GM19395 (cell line): ENCODE data around the gene MYO16.
A peak's percentile ranks its signal among the peaks of the same experiment; 100 is the strongest.

Experiments used
- ATAC-seq: cut with Tn5 transposase; IDR thresholded peaks from one replicate; pipeline ENCODE4 v1.9.1; 2021; ENCODE audit warnings: mild to moderate bottlenecking, moderate library complexity; ENCODE audit not compliant: unreplicated experiment

Gene MYO16

DNA sequence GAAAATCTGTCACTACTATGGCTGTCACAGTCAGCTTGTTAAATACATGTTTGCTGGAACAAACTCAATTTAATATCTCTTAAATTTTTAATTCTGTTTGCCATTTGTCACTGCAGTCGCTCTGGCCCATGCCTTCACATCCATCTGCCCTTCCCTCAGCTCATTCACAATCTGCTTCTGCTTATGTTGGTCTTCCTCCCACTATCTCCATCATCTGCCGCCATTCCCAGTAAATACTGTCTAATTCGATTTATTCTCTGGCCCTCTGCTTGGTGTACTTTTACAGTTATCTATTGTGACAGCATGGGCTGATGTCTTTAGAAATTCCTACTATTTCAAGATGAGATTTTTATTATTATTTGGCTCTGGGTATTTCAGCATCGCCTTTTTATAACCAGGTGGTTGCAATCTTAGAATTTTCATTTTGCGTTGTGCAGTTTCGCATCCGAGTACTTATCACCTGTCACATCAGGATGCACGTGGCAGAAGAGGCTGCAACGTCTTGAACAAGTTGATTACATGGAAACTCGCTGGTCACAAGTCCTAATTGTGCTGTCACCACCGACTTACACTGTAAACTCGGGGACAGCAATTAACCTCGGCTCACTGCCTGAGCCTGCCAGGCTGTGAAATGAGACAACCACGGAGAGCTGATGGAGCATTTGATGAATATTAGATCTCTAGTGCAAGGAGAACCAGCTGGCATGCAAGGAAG, 158.4 kb downstream of the MYO16 start:
- ATAC-seq: no peak

DNA sequence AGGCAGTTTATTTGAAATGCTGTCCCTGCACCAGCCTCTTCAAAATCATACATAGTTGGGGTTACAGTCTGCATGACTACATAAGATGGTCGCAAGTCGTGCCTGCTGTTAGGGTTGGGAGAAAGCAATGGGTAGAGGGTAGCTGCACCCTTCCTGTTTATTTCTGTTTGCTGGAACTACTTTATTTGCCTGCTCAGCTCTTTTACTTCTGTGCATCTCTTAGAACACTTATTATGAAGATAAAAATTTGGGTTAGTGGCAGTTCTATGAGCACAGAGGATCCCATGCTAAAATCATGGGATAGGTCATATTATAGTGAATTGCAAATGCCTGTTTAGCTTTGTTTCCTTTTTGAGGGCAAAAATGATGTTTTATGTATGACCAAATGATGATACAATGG, 160.1 kb downstream of the MYO16 start:
- ATAC-seq: no peak

DNA sequence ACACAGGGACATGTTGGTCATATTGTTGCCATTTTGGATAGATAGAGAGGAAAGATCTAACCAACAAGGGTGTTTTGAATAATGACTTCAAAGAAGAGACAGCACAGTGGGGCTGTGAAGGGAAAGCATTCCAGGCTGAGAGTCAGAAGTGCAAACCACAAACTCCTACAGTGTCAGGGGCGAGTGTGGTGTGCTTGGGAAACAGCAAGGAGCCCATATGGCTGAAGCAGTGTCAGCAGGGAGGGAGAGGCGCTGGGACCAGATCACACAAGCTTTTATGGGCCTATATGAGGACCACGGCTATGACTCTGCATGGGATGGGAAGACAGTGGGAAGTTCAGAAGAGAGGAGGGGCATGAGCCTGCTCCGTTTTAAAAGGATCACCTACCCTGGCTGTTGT, 166.4 kb downstream of the MYO16 start:
- ATAC-seq: no peak

DNA sequence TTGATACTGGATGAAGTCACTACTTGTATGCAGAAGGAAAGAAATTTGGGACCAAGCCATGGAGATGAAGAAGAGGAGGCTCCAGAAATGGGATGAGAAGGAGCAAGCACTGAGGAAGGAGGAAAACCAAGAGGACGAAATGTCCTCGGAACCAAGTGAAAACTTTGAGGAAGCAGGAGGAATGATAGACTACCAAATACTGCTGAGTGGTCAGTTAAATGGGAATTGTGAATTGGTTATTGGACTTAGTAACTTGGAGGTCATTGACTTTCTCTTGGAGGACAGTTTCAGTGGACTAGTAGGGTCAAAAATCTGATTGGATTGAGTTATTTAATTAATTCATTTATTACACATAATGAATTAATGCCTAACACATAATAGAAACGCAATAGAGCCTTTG, 167.9 kb downstream of the MYO16 start:
- ATAC-seq: no peak

DNA sequence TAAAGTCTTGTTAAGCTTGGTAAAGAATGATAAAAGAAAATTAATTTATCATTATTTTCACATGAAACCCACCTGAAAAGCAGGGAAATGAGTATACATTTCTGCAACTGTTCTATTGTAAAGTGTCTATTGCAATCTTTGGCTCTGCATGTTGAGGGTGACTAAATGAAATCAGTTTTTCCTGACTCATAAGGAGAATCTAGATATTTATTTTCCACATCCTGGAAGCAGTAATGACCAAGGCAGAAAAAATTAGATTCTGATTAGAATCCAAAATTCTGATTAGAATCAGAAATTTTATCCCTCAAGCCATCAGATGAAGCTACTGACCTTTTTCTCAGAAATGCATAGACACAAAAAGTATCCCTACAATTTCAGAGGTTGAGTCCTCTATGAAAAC, 178.4 kb downstream of the MYO16 start:
- ATAC-seq: no peak

DNA sequence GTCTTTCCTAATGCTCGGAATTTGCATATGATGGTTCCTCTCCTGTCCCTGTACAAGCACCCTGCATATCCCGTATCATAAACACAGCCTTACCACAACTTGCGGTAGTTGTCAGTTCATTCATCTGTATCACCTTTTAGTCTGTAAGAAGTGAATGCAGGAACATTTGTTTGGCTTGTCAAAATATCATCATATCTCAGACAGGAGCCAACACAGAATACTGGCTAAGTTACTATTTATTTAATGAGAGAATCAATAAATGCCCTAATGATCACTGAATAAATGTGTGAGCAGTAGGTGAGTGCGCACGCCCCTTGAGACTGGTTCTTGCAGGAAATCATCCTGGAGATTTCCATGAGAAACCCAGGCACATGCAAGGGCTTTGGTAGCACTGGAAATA, 182.8 kb downstream of the MYO16 start:
- no peak for ATAC-seq

DNA sequence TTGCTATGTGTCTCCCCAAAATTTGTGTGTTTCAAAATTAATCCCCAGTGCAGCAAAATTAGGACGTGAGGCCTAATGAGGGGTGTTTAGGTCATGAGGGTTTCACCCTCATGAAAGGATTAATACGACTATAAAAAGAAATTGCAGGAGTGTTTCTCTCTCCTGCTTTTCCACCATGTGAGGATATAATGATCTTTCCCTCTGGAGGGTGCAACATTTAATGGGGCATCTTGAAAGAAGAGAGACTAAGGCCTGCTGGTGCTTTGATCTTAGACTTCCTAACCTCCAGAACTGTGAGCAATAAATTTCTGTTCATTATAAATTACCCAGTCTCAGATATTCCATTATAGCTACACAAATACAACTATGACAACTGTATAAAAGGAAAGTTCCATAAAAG, 183.2 kb downstream of the MYO16 start:
- no peak for ATAC-seq

DNA sequence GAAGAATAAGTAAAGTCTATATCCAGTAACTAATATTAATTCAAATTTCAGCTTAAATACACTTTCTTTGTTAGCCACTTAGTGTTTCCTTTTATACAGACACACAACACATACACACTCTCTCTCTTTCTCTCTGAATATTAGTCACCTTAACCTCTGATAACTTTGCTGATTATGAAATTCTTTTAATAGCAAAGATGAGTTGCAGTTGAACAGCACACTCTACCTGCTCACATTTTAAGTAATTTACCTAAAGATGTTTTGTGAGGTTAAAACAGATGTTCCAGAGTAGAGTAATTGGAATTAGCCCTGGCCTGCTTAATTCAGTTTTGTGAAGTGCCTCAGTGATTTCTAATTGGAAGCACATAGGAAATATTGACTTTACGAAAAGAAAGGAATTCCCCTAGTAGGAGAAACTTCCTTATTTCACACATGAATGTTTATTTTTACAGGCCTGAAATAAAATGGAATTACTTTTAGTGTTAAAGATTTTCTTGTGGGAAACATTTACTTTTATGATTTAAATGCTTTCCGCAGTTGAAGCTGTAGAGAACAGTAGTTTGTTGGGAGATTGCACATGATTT, 184.3 kb downstream of the MYO16 start:
- ATAC-seq: no peak

DNA sequence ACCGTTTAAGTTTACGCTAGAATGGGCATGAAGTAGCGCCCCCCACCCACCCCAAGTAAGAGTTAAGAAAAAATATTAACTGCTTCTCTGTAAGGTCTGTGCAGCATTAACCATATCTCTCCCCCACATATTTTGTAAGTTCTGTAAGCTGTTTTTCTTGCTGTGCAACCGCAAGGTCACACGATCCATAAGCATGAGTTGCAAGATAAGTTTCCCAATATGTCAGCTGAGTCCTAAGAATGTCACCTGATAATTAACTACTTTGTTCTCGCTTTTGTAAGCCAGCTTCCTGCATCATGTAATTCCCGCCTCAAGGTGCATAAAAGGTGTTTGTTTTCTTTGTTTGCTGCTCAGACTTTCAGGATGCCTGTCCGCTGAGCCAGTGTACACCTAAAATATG, 187.0 kb downstream of the MYO16 start:
- ATAC-seq: no peak

DNA sequence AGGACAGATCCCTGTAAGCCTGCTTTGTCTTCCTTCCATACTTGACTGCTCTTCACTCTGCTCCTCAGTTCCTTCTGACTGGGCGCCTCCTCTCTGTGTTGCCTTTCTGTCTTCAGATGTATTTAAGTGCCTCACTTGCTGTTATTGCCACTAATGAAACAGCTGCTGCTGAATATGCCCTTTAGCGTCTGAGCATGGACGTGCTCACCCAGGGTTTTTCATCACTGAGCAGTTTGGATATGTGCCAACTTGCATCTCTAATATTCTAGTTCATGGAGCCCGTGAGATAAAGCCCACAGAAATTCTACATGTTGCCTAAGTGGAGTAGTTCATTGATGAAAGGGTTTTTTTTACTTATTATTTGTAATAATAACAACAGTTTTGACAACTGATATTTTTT, 198.2 kb downstream of the MYO16 start:
- no peak for ATAC-seq

DNA sequence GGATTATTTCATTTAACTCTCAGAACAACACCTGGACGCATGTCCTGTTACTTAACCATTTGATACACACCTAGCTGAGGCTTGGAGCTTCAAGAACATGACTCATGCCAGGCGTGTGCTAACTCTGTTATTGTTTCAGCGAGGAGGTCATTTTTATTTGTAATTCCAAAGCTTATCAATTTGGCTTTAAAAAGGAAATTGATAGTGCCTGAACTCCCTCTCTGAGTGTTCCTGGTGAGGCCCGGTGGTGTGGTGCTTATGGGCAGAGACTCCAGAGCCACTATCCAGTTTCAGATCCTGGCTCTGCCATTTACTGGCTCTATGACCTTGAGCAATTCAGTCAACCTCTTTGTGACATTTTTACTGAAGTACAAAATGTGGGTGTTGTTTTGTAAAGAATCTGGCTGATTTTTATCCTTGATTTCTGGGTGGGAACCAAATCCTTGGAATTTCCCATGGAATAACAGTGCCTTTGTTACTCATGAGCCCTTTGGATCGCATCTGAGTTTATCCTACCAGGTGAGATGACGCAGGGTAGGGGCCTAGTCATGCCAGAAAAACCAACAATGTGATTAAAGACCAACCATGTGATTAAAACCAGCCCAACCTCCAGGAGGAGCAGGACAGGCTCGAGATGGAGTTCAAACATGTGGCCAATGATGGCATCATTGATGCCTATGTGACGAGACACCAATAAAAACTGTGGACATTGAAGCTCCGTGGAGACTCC, 198.8 kb downstream of the MYO16 start:
- no peak for ATAC-seq

DNA sequence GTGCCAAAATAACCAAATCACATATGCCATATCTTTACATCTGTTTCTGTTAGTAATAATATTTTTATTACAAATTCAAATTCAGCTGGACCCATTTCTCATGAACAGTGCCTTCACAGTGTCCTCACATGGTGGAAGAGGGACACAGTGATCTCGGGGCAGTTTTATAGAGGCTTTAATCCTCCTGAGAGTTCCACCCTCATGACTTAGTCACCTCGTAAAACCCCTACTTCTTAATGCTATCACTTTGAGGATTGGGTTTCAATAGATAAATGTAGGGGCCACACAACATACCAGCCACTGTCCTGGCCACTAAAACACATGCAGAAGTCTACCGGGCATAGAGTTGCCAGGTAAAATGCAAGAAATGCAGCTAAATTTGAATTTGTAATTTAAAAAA, 201.5 kb downstream of the MYO16 start:
- ATAC-seq: no peak

DNA sequence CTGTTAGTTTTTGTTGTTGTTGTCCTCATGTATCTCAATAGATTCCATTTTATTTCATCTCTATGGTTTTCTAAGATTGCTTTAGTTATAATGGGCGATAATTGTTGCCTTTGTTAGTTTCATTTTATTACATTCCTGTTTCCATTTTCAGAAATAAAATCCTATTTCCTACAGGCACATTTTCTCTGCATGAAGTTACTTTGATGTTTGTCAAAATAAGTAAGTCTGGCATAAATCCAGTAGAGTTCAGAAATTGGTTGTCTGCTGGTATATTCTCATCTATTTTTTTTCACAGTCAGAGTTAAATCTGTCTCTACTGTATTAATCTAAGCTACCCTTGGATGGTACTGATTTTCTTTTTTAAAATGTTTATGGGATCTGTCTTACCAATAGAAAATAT, 204.1 kb downstream of the MYO16 start:
- no peak for ATAC-seq

DNA sequence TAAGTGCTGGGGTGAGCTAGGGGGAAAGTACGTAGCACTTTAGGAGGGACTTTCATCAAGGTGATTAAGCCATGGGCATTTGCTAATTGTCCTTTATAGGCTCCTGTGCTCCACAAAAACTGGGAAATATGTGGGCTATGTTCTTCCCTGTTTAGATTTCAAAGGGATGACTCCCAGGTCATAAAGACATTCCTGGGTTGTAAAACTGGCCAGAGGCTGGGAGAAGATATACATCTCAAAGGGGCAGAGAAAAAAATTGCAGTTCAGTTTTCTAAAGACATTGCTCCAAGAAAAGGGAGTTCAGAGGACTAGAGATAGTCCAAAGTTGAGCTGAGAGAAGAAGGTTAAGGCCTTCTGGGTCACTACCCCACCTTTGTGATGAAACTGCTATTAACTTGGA, 204.8 kb downstream of the MYO16 start:
- no peak for ATAC-seq

DNA sequence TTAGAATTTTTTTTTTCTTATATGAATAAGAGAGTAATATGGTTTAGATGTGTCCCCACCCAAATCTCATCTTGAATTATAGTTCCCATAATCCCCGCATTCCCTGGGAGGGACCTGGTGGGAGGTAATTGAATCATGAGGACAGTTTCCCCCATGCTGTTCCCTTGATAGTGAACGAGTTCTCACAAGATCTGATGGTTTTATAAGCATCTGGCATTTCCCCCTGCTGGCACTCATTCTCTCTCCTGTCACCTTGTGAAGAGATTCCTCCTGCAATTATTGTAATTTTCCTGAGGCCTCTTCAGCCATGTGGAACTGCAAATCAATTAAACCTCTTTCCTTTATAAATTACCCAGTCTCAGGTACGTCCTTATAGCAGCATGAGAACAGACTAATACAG, 205.7 kb downstream of the MYO16 start:
- ATAC-seq: no peak

DNA sequence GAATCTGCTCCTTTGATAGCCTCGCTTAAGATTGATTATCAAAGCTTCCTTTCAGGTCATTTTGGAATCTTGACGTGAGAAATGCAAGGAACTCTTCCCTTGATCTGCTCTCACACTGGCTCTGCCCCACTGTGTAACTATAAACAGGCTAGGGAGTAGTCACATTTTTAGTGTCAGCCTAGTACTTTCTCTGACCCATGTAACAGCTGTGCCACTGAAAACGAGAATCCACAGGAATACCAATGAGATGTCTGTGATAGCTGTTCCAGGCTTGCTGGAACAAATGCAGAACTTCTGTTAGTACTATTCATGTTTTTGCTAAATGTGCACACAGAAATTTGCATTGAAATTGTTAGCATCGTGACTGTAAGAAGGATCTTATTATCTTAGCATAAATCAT, 221.3 kb downstream of the MYO16 start:
- no peak for ATAC-seq

DNA sequence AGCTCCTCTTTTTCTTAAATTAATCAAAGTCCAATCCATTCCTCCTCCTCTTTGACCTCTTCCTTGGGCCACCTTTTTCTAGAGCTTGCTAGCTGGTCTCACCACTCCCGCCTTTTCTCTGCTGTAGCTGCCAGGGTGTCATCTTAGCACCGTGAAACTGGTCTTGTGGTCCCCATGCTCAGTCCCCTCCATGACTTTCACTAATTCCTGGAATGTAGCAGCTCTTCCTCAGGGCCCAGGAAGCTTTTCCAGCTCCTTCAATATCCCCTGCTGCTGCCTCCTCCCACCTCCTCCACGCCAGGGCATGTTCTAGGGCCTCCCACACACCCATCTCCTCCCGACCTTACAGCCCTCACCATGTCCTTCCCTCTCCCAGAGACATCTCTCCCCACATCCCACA, 222.2 kb downstream of the MYO16 start:
- no peak for ATAC-seq

DNA sequence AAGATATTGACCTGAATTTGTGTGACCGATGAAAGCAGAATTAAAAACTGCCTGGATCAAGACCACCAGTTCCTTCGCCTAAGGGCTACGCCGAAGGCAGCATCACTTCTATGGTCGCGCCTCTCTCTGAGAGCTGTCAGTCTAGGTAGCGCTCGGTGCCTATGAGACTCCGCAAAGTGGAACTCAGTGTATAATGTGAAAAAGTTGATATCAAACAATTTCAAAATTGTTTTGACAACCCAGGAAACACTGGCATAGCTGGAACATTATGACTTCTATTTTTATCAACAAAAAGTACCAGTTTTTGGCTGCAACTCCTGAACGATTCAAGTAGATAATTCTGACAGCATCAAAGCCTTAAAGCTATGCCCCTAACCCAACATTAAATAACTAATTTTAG, 223.6 kb downstream of the MYO16 start:
- no peak for ATAC-seq

DNA sequence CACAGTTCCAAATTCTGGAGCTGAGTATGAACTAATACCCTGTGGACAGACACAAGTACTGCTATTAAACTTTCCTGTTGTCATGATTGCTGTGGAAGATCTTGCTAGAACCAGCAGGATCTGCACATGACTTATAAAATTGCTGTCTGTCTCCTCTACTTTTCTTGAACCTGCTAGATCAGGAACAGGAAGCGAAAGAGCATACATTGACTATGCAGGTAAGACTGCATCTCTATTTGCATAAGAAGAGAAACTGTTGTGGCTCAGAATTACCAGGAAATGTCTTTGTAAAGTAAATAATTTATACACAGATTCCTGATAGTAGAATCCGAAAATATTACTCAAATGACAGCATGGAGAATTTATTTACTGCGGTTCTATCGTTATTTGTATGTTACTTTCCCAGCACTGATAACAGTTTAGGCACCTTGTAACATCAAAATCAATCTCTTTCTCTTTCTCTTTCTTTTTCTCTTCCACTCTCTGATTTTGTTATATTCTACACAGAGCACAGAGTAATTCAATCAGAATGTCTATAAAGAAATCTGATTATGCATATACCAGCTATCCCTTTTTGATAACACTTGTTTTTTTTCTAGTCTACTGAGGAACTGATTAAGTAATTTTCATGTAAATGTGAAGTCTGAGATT, 226.5 kb downstream of the MYO16 start:
- ATAC-seq: peak; percentile 90

DNA sequence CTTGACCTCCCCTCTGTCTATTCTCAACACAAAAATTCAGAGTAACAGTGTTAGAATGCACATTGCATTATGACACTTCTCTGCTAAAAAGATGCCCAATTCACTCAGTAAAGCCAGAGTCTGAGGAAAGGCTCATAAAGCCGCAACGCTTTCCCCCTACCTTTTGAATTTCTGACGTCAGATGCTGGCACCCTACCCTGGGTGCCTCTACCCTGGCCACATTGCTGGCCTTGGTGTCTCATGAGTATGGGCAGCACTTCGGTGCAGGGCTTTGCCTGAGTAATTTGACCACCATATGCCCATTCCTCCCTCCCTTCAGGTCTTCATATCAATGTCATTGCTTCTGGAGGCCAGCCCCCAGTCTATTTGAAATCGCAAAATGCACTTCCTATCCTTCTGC, 229.3 kb downstream of the MYO16 start:
- no peak for ATAC-seq

DNA sequence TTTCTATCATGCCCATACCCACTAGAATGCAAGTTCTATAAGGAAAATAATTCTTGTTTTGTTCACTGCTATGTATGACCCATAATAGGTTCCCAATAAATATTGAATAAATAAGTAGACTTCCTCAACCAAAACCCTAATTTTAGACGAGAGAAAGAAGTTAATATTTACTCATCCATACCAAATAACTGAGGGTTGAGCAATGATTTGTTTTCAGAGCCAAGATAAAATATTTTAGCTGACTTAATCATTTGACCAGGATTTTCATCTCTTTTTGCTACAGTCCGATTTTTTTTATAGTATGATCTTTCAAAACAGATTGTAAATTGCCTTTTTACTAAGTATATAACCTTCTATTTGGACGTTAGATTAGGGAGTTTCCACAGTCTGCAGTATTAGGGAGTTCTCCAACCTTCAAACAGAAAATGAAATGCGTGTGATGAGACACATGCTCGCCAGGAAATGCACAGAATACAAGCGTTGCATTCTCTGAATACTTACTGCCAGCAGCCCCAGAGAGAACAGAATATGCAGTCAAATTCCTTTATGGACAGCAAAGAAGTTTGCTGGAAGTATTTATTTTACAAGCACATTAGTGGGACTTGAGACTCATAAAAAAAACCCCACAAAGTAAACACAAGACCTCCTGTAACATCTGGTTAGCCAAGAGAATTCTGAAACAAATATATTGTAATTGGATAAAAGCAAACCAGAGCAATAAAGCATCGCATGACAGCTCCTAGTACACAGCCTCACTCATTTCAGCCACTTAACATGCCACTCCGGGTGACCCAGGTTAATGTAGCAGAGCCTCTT, 230.0 kb downstream of the MYO16 start:
- no peak for ATAC-seq
